Measurements from ENCODE around the gene HNRNPH1. TPM values are rescaled to one million over a fixed set of nuclear protein-coding genes. Genes with fewer than 3 reads are reported as not detected.

Gene HNRNPH1
- total and polyA plus RNA-seq, 2 of the 13 experiments (the other 11 are each of a cell fraction or from before 2014, with no cell fraction given) = 382 to 1,064 TPM

- TF ChIP-seq AHDC1 (CRISPR knock-in tag; IDR thresholded peaks at IDR 0.05; ENCODE audit: borderline replicate concordance) = peak; percentile 78; the same call in 1 of the 2 replicates
- TF ChIP-seq MLXIP (CRISPR knock-in tag; IDR thresholded peaks at IDR 0.05; ENCODE audit: borderline replicate concordance) = no peak
- no peak for TF ChIP-seq HOXA7 (CRISPR knock-in tag; IDR thresholded peaks at IDR 0.05)
- TF ChIP-seq MZF1 (CRISPR knock-in tag; IDR thresholded peaks at IDR 0.05; ENCODE audit: borderline replicate concordance) = no peak; the same call in 1 of the 2 replicates
- TF ChIP-seq ZNF260 (CRISPR knock-in tag; IDR thresholded peaks at IDR 0.05; ENCODE audit: borderline replicate concordance, low read depth) = no peak
- TF ChIP-seq ZSCAN29 (CRISPR knock-in tag; conservative IDR thresholded peaks at IDR 0.05) = peak; percentile 83; the same call in 1 of the 2 replicates
- TF ChIP-seq GABPB1 (CRISPR knock-in tag; IDR thresholded peaks at IDR 0.05) = peak; percentile 56; the same call in 1 of the 2 replicates
- 0 out of 2 replicates have a peak, but pooled peaks have one; percentile 58 for TF ChIP-seq GTF3A (CRISPR knock-in tag; conservative IDR thresholded peaks at IDR 0.05)
- TF ChIP-seq SMAD9 (CRISPR knock-in tag; IDR thresholded peaks at IDR 0.05) = 0 out of 2 replicates have a peak, but pooled peaks have one; percentile 41
- TF ChIP-seq LCORL (IDR thresholded peaks at IDR 0.05) = no peak
- TF ChIP-seq LCORL (CRISPR knock-in tag; IDR thresholded peaks at IDR 0.05) = peak; percentile 66; the same call in 1 of the 2 replicates
- TF ChIP-seq ZSCAN25 (CRISPR knock-in tag; IDR thresholded peaks at IDR 0.05) = 0 out of 2 replicates have a peak, but pooled peaks have one; percentile 9
- TF ChIP-seq ZNF18 (CRISPR knock-in tag; IDR thresholded peaks at IDR 0.05; ENCODE audit: insufficient replicate concordance) = peak; percentile 18
- TF ChIP-seq ZNF143 (CRISPR knock-in tag; IDR thresholded peaks at IDR 0.05) = no peak
- no peak for TF ChIP-seq ELK4 (CRISPR knock-in tag; IDR thresholded peaks at IDR 0.05; ENCODE audit: borderline replicate concordance)
- no peak for TF ChIP-seq ZSCAN31 (CRISPR knock-in tag; IDR thresholded peaks at IDR 0.05; ENCODE audit: low read depth)
- TF ChIP-seq BRCA1 (CRISPR knock-in tag; IDR thresholded peaks at IDR 0.05) = no peak
These were observed 653 bp upstream of the HNRNPH1 start (continued) for GRCh38 chr5:179623906-179624741.

Data from HepG2 (cell line).